Activated CD4-positive, alpha-beta memory T cell treated with anti-CD3 and anti-CD28 coated beads for 36 hours (primary cell): ENCODE results near the gene IRF9. TPM values are rescaled to one million over a fixed set of nuclear protein-coding genes. Genes with fewer than 3 reads are reported as not detected.
A peak's percentile ranks its signal among the peaks of the same experiment; 100 is the strongest.

ENCODE experiments used
- CTCF ChIA-PET: fragments of 350-600 bp; sonication (Branson Sonifier 250); formaldehyde crosslinking; loops from one replicate; lab custom pipeline; 2021; ENCODE audit warnings: antibody characterized with exemption, inconsistent platforms; lab: Charles Lee
- POLR2A ChIA-PET: fragments of 350-600 bp; sonication (Branson Sonifier 250); formaldehyde crosslinking; loops from one replicate; lab custom pipeline; 2021; ENCODE audit warnings: antibody characterized with exemption; lab: Charles Lee
- DNase-seq: peaks from one replicate; pipeline ENCODE4 v3.0.0-alpha.2; 2020
- H3K27ac Mint-ChIP-seq: one replicate; pipeline ENCODE4 v1.8.0; 2021; ENCODE audit warnings: mixed read lengths
- H3K27me3 Mint-ChIP-seq: one replicate; pipeline ENCODE4 v1.8.0; 2021; ENCODE audit warnings: mixed read lengths
- H3K36me3 Mint-ChIP-seq: one replicate; pipeline ENCODE4 v1.8.0; 2021; ENCODE audit warnings: mixed read lengths
- H3K4me1 Mint-ChIP-seq: one replicate; pipeline ENCODE4 v1.8.0; 2021; ENCODE audit warnings: low read depth, mixed read lengths
- H3K4me3 Mint-ChIP-seq: one replicate; pipeline ENCODE4 v1.8.0; 2021; ENCODE audit warnings: mild to moderate bottlenecking, mixed read lengths
- H3K9me3 Mint-ChIP-seq: one replicate; pipeline ENCODE4 v1.8.0; 2021; ENCODE audit warnings: mixed read lengths
- intact Hi-C: fragments of 100-400 bp; cut with micrococcal nuclease; formaldehyde crosslinking; loops from one replicate; pipeline ENCODE4 v1.15.1; 2023
- total RNA-seq, 2 experiments: library from RNA; stranded (reverse); gene quantifications; one replicate each; pipeline ENCODE4 v1.2.3, GENCODE V29; 2021

Gene IRF9
- total RNA-seq, 2 experiments from 2014 or later = 158 to 172 TPM

DNA sequence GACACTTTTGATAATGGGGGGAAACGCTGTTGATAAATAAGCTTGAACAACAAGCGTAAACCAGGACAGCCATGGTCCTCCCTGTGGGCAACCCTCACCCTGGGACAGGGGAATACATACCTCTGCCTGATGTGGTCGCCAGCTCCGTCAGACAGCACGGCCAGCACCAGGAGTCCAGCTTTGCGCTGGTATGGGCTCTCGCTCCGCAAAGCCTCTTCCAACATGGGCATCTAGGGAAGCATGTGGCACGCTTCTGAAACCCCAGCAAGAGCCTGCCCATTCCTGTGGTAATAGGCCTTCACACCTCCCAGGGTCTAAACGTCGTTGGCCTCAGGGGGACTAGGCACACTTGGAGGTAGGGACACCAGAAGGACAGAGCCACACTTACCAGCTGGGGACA is 24.7 kb downstream of the IRF9 start:
- no peak for DNase-seq
- H3K4me1 Mint-ChIP-seq = peaks cover 25% of the 10 kb centered on the region
- no peaks in the 10 kb centered on the region for H3K9me3 Mint-ChIP-seq
- no peak overlapping the region for H3K4me3 Mint-ChIP-seq
- H3K27ac Mint-ChIP-seq = no peak overlapping the region
- intact Hi-C loops = no loop called here
- no peaks in the 10 kb centered on the region for H3K27me3 Mint-ChIP-seq
- peaks cover 32% of the 10 kb centered on the region for H3K36me3 Mint-ChIP-seq
- ChIA-PET CTCF (interaction anchor here (0.7 to 2.2 kb wide), 3 partner anchors 24 to 95 kb away, joined by 3 to 13 read pairs (median 3); partner anchors contain the start of genes DCAF11, IRF9 and NRL), POLR2A (interaction anchor here (1.3 to 3.2 kb wide), 2 partner anchors 8 to 24 kb away, joined by 3 to 12 read pairs; no protein-coding TSS in a partner anchor)

GRCh38 chr14:24186831-24187538 is 25.9 kb downstream of the IRF9 start:
- Mint-ChIP-seq H3K27ac (no peak overlapping the region), H3K27me3 (no peaks in the 10 kb centered on the region), H3K4me3 (peak overlapping the region; percentile 89), H3K4me1 (peaks cover 29% of the 10 kb centered on the region), H3K36me3 (peaks cover 35% of the 10 kb centered on the region), H3K9me3 (no peaks in the 10 kb centered on the region)
- intact Hi-C loops = no loop called here
- DNase-seq = no peak
- POLR2A ChIA-PET = interaction anchor here (0.7 to 3.2 kb wide), 6 partner anchors 9 to 40 kb away, joined by 3 to 12 read pairs (median 5); partner anchors contain the start of genes IRF9 and PSME2
- CTCF ChIA-PET = interaction anchor here (1.3 to 3.2 kb wide), 4 partner anchors 26 to 121 kb away, joined by 4 to 18 read pairs (median 5); partner anchors contain the start of genes CIDEB and IRF9

DNA sequence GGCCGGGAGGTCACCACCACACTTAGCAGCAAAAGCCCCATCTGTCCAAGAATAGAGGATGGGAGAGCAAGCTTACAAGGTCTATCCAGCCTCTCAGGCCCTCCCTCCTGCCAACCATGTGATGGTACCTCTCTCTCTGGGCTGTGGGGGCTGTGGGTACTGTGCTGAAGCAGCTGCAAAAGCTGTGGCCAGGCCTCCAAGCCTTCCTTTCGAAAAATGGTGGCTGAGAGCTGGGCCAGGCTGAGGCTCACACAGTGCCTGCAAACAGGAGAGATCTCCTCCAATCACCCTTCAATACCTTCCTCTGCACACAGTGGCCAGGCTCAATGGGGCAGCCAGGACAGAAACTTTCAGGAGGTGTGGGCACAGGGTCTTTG is 26.5 kb downstream of the IRF9 start:
- Mint-ChIP-seq H3K27me3 (no peaks in the 10 kb centered on the region), H3K4me1 (peaks cover 33% of the 10 kb centered on the region), H3K9me3 (no peaks in the 10 kb centered on the region), H3K36me3 (peaks cover 37% of the 10 kb centered on the region), H3K27ac (peak overlapping the region; percentile 52), H3K4me3 (peak overlapping the region; percentile 89)
- intact Hi-C loops = no loop called here
- DNase-seq = no peak
- ChIA-PET CTCF (interaction anchor here (1.3 to 3.2 kb wide), 4 partner anchors 26 to 121 kb away, joined by 4 to 18 read pairs (median 5); partner anchors contain the start of genes CIDEB and IRF9), POLR2A (interaction anchor here (0.7 to 3.2 kb wide), 9 partner anchors 10 to 73 kb away, joined by 3 to 12 read pairs (median 6); partner anchors contain the start of genes DCAF11, EMC9, IRF9 and NRL)

DNA sequence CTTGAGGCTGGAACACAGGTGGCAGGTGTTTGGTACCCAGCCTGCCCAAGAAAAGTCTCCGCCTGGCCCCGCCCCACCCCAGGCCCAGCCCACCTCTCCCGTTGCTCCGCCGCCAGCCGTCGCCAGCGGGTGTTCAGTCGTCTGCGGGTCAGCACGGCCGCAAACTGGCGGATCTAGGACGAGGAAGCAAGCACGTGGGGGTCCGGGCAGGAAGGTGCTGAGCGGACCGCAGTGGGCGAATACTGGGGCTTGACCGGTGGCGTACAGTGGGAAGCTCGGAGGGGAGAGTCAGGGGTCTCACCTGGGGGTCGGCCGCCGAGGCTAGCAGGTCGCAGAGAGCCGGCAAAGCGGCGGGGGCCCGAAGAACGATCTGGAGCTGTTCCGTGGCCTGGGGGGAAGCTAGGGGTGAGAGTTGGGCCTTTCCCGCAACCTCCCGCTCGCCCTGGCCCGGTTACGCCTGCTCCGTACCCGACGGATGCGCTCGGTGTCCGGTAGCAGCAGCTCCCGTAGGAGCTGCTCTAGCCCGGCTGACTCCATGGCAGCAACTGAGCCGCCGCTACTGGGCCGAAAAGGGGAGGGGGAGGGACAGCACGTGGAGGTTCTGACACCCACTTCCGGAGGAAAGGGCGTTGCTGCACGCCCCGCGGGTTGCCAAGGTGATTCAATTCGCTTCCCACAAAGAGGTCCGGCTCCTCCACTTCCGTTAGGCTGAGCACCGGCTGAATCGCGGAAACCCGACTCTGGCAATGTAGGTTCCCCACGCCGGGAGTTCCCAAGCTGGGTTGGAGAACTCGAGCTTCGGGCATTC is 27.4 kb downstream of the IRF9 start, which contains the start of gene IPO4:
IPO4 (minus strand) TSS at position 566 of the 808 bp plus-strand sequence; CDS start at position 537, 29 bp downstream.
- intact Hi-C loops = loop anchor here (1.0 to 2.0 kb wide), 9 partner anchors 25 to 109 kb away; partner anchors contain the start of genes CHMP4A, DCAF11, EMC9 and GMPR2
- H3K9me3 Mint-ChIP-seq = no peaks in the 10 kb centered on the region
- H3K4me1 Mint-ChIP-seq = peaks cover 40% of the 10 kb centered on the region
- DNase-seq = peak; percentile 97
- H3K36me3 Mint-ChIP-seq = peaks cover 39% of the 10 kb centered on the region
- H3K27me3 Mint-ChIP-seq = no peaks in the 10 kb centered on the region
- POLR2A ChIA-PET = interaction anchor here (1.0 to 3.2 kb wide), 17 partner anchors 10 to 120 kb away, joined by 3 to 13 read pairs (median 5); partner anchors contain the start of genes CHMP4A, DCAF11, EMC9 and IRF9
- CTCF ChIA-PET = interaction anchor here (0.6 to 3.2 kb wide), 9 partner anchors 9 to 1213 kb away, joined by 3 to 18 read pairs (median 3); partner anchors contain the start of genes CIDEB, IRF9, PSME1 and TINF2
- H3K4me3 Mint-ChIP-seq = peak within 1 kb of the TSS; percentile 89
- H3K27ac Mint-ChIP-seq = peak within 1 kb of the TSS; percentile 74

DNA sequence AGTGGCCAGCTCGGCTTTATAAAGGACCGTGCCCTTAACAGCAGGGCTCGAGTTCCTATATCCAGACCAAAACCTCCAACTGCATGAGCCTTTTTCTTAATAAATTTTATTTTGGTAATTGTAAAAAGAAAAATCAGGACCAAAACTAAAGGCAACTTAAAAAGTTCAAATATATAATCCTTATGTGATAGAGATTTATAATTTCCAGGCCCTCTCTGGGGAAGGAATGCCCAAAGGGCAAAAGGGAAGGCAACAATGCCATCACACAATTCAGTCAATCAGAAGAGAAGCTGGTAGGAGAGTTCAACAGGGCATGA is 28.0 kb downstream of the IRF9 start:
- Mint-ChIP-seq H3K27ac (peak overlapping the region; percentile 74), H3K4me3 (peak overlapping the region; percentile 89), H3K4me1 (peaks cover 42% of the 10 kb centered on the region), H3K36me3 (peaks cover 36% of the 10 kb centered on the region), H3K27me3 (no peaks in the 10 kb centered on the region), H3K9me3 (no peaks in the 10 kb centered on the region)
- DNase-seq = no peak
- CTCF ChIA-PET = interaction anchor here (0.7 to 3.2 kb wide), 8 partner anchors 9 to 119 kb away, joined by 3 to 18 read pairs (median 3); partner anchors contain the start of genes CIDEB, IRF9 and PSME1
- intact Hi-C loops = loop anchor here (2.0 kb wide), 4 partner anchors 44 to 74 kb away; partner anchors contain the start of genes DCAF11, GMPR2, NEDD8 and NRL
- POLR2A ChIA-PET = interaction anchor here (1.0 to 2.3 kb wide), 15 partner anchors 10 to 119 kb away, joined by 3 to 13 read pairs (median 5); partner anchors contain the start of genes CHMP4A, DCAF11, EMC9 and IRF9

- H3K4me3 Mint-ChIP-seq = no peak overlapping the region
- H3K9me3 Mint-ChIP-seq = no peaks in the 10 kb centered on the region
- intact Hi-C loops = loop anchor here (2.0 kb wide), 4 partner anchors 43 to 75 kb away; partner anchors contain the start of genes DCAF11, GMPR2, NEDD8 and NRL
- POLR2A ChIA-PET = interaction anchor here (1.0 to 2.3 kb wide), 12 partner anchors 9 to 119 kb away, joined by 3 to 13 read pairs (median 4); partner anchors contain the start of genes EMC9, IRF9, MDP1 and PSME1
- CTCF ChIA-PET = interaction anchor here (0.7 to 3.2 kb wide), 6 partner anchors 10 to 119 kb away, joined by 3 to 18 read pairs (median 3); partner anchors contain the start of genes CIDEB and IRF9
- peaks cover 47% of the 10 kb centered on the region for H3K4me1 Mint-ChIP-seq
- peaks cover 36% of the 10 kb centered on the region for H3K36me3 Mint-ChIP-seq
- DNase-seq = no peak
- H3K27ac Mint-ChIP-seq = peak overlapping the region; percentile 35
- no peaks in the 10 kb centered on the region for H3K27me3 Mint-ChIP-seq
Measured at GRCh38 chr14:24189460-24189859, 28.4 kb downstream of the IRF9 start.

GRCh38 chr14:24190416-24190815 is 29.4 kb downstream of the IRF9 start:
- H3K27ac Mint-ChIP-seq = no peak overlapping the region
- POLR2A ChIA-PET = no interaction called here
- peaks cover 32% of the 10 kb centered on the region for H3K36me3 Mint-ChIP-seq

GRCh38 chr14:24192933-24193332 is 31.9 kb downstream of the IRF9 start:
- no peaks in the 10 kb centered on the region for H3K9me3 Mint-ChIP-seq
- peak overlapping the region; percentile 39 for H3K27ac Mint-ChIP-seq
- H3K4me3 Mint-ChIP-seq = no peak overlapping the region
- no peak for DNase-seq
- intact Hi-C loops = no loop called here
- no peaks in the 10 kb centered on the region for H3K27me3 Mint-ChIP-seq
- ChIA-PET POLR2A (interaction anchor here (4.2 kb wide), 1 partner anchor 31 kb away, joined by 26 read pairs; the partner anchor contains the start of gene IRF9), CTCF (interaction anchor here (1.2 kb wide), 1 partner anchor 47 kb away, joined by 3 read pairs; the partner anchor contains the start of gene PSME2)
- peaks cover 30% of the 10 kb centered on the region for H3K36me3 Mint-ChIP-seq
- peaks cover 51% of the 10 kb centered on the region for H3K4me1 Mint-ChIP-seq

More at GRCh38 chr14:24190416-24190815, 29.4 kb downstream of the IRF9 start:
- intact Hi-C loops = no loop called here
- no peak for DNase-seq
- Mint-ChIP-seq H3K27me3 (no peaks in the 10 kb centered on the region), H3K9me3 (no peaks in the 10 kb centered on the region), H3K4me1 (peaks cover 53% of the 10 kb centered on the region), H3K4me3 (no peak overlapping the region)
- CTCF ChIA-PET = no interaction called here

DNA sequence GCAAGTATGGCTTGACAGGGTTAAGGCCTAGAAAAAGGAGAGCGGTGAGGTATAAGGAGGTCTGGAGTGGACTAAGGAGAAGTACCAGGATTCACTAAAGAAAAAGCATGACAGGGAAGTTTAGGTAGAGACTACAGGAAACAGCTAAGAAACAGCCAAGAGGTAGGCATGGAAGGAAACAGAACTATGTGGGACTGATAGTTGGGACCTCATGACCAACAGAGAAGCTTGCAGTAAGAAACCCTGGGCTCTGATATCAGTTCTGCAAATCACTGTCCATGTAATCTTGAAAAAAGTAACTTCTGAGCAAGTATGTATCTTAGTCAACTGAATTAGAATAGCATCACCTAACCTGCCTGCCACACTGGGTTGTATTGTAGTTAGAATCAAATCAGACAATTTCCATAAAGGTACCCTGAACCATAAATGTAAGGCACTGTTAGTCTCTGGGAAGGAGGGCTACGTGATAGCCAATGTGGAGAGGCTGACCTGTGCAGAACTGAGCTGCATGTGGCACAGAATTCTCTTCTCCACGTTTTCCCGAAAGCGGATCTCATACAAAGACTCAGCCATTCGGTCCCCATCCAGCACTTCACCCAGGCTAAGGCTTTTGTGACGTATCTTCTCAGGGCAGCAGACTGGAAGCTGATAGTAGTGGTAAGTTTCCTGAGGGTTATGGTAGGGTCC is 33.3 kb downstream of the IRF9 start:
- Mint-ChIP-seq H3K4me1 (peaks cover 56% of the 10 kb centered on the region), H3K27me3 (no peaks in the 10 kb centered on the region), H3K4me3 (peak overlapping the region; percentile 96), H3K36me3 (peaks cover 36% of the 10 kb centered on the region), H3K27ac (peak overlapping the region; percentile 95), H3K9me3 (no peaks in the 10 kb centered on the region)
- intact Hi-C loops = loop anchor here (2.0 kb wide), 1 partner anchor 104 kb away; the partner anchor contains the start of genes DHRS1 and NOP9
- ChIA-PET POLR2A (interaction anchor here (1.1 to 4.2 kb wide), 8 partner anchors 12 to 105 kb away, joined by 3 to 26 read pairs (median 12); partner anchors contain the start of genes DHRS1, IRF9, MDP1 and NOP9), CTCF (interaction anchor here (0.7 to 2.8 kb wide), 7 partner anchors 33 to 237 kb away, joined by 3 to 10 read pairs (median 5); partner anchors contain the start of genes IRF9, NRL, PSME2 and RNF31)
- no peak for DNase-seq

DNA sequence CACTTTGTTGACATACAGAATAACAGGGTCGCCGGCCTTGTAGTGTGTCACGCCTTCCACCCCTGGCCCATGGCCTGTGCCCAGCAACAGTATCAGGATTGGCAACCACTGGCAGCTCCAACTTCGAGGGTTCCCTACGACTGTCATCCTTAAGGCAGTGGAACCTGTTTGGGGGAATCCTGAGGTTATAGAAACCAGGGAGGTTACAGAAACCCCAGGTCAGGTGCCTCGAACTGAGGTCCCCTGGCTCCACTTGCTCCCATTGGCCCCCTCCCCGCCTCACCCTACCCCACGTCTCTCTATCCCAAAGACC is 33.8 kb downstream of the IRF9 start:
- intact Hi-C loops = loop anchor here (1.0 to 2.0 kb wide), 3 partner anchors 18 to 104 kb away; partner anchors contain the start of genes CHMP4A, DHRS1, EMC9 and NOP9
- POLR2A ChIA-PET = interaction anchor here (0.6 to 4.2 kb wide), 15 partner anchors 11 to 137 kb away, joined by 3 to 26 read pairs (median 7); partner anchors contain the start of genes CHMP4A, DHRS1, IRF9 and MDP1
- Mint-ChIP-seq H3K4me1 (peaks cover 57% of the 10 kb centered on the region), H3K27ac (peak overlapping the region; percentile 95), H3K27me3 (no peaks in the 10 kb centered on the region), H3K36me3 (peaks cover 36% of the 10 kb centered on the region), H3K9me3 (no peaks in the 10 kb centered on the region), H3K4me3 (peak overlapping the region; percentile 96)
- DNase-seq = no peak
- CTCF ChIA-PET = interaction anchor here (0.9 to 2.8 kb wide), 8 partner anchors 17 to 237 kb away, joined by 3 to 10 read pairs (median 6); partner anchors contain the start of genes IRF9, MDP1, NRL and PSME2
